IMR-90 (cell line): ENCODE data around the gene INHBC.

Source experiments
- BHLHE40 ChIP-seq: fragments of 150-350 bp; IDR thresholded peaks from 2 replicates; pipeline ENCODE4 v1.6.1; 2016; ENCODE audit warnings: mild to moderate bottlenecking, low read depth, low read length
- CTCF ChIP-seq: conservative IDR thresholded peaks from 2 replicates; pipeline ENCODE4 v1.5.1; 2012; ENCODE audit warnings: mild to moderate bottlenecking, low read depth, low read length, improper control_type of control experiment
- POLR2A ChIP-seq: IDR thresholded peaks from 2 replicates; pipeline ENCODE4 v1.6.1; 2012; ENCODE audit warnings: mild to moderate bottlenecking, low read depth, low read length
- RAD21 ChIP-seq: IDR thresholded peaks from 2 replicates; pipeline ENCODE4 v1.6.1; 2012; ENCODE audit warnings: low read length, improper control_type of control experiment

GRCh38 chr12:57454566-57455373 is 20.2 kb downstream of the INHBC start, which contains the start of gene INHBE:
- TF ChIP-seq RAD21: no peak
- TF ChIP-seq POLR2A: no peak
- TF ChIP-seq CTCF: no peak
- TF ChIP-seq BHLHE40: peak; percentile 11; the same call in 1 of the 2 replicates
